ENCODE measurements around the gene RASGRF2. TPM values are rescaled to one million over a fixed set of nuclear protein-coding genes. Genes with fewer than 3 reads are reported as not detected.

Gene RASGRF2
- total RNA-seq (2014; rRNA removed; shearing (Covaris generic)): 0.54 and 1.1 TPM in 2 replicates

- peak; percentile 50 for DNase-seq (ENCODE audit: low read depth)
These were observed at the start of gene RASGRF2 for GRCh38 chr5:80959768-80960442. RASGRF2 (plus strand) TSS chr5:80960363; CDS start chr5:80960739, 376 bp downstream.

GRCh38 chr5:80912479-80912878 lies 47.7 kb upstream of the RASGRF2 start:
- DNase-seq (ENCODE audit: low read depth): no peak

- no peak for DNase-seq (ENCODE audit: low read depth)
These were observed 44.4 kb upstream of the RASGRF2 start for GRCh38 chr5:80915716-80916115.

- no peak for DNase-seq (ENCODE audit: low read depth)
These were observed 43.5 kb upstream of the RASGRF2 start for GRCh38 chr5:80916676-80917075.

GRCh38 chr5:80917631-80918030 lies 42.5 kb upstream of the RASGRF2 start:
- no peak for DNase-seq (ENCODE audit: low read depth)

- DNase-seq (ENCODE audit: low read depth): no peak
These were observed 40.4 kb upstream of the RASGRF2 start for GRCh38 chr5:80919678-80920196.

GRCh38 chr5:80920333-80920732 lies 39.8 kb upstream of the RASGRF2 start:
- DNase-seq (ENCODE audit: low read depth): no peak

GRCh38 chr5:80921026-80921425 lies 39.1 kb upstream of the RASGRF2 start:
- no peak for DNase-seq (ENCODE audit: low read depth)

- no peak for DNase-seq (ENCODE audit: low read depth)
These were observed 34.2 kb upstream of the RASGRF2 start for GRCh38 chr5:80925931-80926330.

GRCh38 chr5:80926536-80926935 lies 33.6 kb upstream of the RASGRF2 start:
- DNase-seq (ENCODE audit: low read depth): no peak

- DNase-seq (ENCODE audit: low read depth): no peak
These were observed 33.0 kb upstream of the RASGRF2 start for GRCh38 chr5:80926979-80927656.

- DNase-seq (ENCODE audit: low read depth): no peak
These were observed 32.1 kb upstream of the RASGRF2 start for GRCh38 chr5:80928073-80928472.

- DNase-seq (ENCODE audit: low read depth): no peak
These were observed 29.2 kb upstream of the RASGRF2 start for GRCh38 chr5:80930940-80931339.

- no peak for DNase-seq (ENCODE audit: low read depth)
These were observed 28.8 kb upstream of the RASGRF2 start for GRCh38 chr5:80931411-80931810.

GRCh38 chr5:80933036-80933435 lies 27.1 kb upstream of the RASGRF2 start:
- no peak for DNase-seq (ENCODE audit: low read depth)

- no peak for DNase-seq (ENCODE audit: low read depth)
These were observed 25.4 kb upstream of the RASGRF2 start for GRCh38 chr5:80934751-80935150.

- DNase-seq (ENCODE audit: low read depth): no peak
These were observed 24.3 kb upstream of the RASGRF2 start for GRCh38 chr5:80935811-80936385.

- no peak for DNase-seq (ENCODE audit: low read depth)
These were observed 23.3 kb upstream of the RASGRF2 start for GRCh38 chr5:80936881-80937280.

- DNase-seq (ENCODE audit: low read depth): peak; percentile 22
These were observed 22.4 kb upstream of the RASGRF2 start for GRCh38 chr5:80937584-80938356.

- DNase-seq (ENCODE audit: low read depth): no peak
These were observed 18.7 kb upstream of the RASGRF2 start for GRCh38 chr5:80941496-80941895.

- DNase-seq (ENCODE audit: low read depth): no peak
These were observed 8.8 kb upstream of the RASGRF2 start for GRCh38 chr5:80951366-80951765.

GRCh38 chr5:80953587-80953986 lies 6.6 kb upstream of the RASGRF2 start:
- DNase-seq (ENCODE audit: low read depth): no peak

Data from Daoy (cell line).